ENCODE results near the gene NME9.

DNA sequence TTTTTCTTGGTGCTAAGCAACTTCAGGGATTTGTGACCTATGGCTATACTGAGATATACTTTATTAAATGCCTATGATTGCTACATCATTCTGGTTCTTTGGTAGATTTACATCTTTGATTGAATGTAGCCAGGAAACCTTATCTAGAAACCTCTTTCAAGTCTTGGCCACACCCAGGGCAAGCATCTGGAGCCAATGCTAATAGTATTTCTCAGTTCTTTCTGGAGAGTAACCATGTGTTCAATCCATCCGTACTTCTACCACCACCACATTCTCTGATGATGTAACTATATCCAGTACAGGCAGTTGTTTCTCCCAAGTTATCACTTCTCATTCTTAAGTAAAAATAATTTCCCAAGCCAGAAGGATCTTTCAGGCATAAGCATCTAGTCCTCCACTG, 69.0 kb downstream of the NME9 start:
- TF ChIP-seq, protein P1, sequence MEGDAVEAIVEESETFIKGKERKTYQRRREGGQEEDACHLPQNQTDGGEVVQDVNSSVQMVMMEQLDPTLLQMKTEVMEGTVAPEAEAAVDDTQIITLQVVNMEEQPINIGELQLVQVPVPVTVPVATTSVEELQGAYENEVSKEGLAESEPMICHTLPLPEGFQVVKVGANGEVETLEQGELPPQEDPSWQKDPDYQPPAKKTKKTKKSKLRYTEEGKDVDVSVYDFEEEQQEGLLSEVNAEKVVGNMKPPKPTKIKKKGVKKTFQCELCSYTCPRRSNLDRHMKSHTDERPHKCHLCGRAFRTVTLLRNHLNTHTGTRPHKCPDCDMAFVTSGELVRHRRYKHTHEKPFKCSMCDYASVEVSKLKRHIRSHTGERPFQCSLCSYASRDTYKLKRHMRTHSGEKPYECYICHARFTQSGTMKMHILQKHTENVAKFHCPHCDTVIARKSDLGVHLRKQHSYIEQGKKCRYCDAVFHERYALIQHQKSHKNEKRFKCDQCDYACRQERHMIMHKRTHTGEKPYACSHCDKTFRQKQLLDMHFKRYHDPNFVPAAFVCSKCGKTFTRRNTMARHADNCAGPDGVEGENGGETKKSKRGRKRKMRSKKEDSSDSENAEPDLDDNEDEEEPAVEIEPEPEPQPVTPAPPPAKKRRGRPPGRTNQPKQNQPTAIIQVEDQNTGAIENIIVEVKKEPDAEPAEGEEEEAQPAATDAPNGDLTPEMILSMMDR (IDR thresholded peaks at IDR 0.05) = no peak
- TF ChIP-seq EP300 (IDR thresholded peaks at IDR 0.05) = no peak
